Hematopoietic multipotent progenitor cell treated with erythropoietin and hydrocortisone succinate and interleukin-3 and kit ligand, for 17 days (in vitro differentiated cells): Measurements from ENCODE around the gene HOXC13.

Experiments
- DNase-seq: peaks from one replicate; pipeline ENCODE4 v3.0.0-alpha.2; 2015; ENCODE audit warnings: low spot score

Gene HOXC13

DNA sequence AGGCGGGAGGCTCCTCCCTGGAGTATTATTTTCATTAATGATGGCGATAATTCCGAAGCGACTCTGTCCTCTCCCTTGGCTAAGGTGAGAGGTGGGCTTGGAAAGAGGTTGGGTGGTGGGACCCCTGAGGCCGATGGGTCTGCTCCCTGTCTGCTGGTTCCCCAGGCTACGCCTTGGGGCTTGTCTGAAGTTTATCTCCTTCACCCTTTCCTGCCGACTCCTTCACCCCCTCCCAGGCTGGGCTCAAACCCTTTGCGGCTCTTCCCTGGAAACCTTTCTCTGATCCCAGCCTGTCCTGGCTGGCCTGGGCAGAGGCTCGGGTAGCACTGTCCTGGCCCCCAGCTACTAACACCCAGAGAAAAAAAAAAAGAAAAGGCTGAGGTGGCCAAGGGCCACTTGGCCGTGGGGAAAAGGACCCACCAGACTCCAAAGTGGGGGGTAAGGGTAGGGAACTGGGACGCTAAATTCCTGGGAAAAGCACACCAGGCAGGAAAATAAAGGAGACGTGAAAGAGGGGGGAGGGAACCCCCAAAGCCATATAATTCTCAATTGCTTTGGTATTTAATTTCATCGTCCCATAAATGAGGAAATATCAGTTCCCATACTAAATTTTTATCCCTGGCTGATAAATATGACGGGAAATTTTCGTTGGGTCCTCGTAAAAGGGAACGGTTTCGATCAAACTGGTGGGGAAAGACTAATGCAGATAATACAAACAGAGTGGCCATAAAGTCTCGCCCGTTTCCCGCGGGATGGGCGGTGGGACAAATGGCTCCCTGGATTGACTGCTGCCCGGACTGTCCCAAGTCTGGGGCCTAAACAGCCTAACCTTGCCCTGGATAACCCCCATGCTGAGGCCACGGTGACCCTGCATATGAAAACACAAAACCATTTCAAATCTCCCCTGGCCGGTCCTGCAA, 44.3 kb downstream of the HOXC13 start:
- DNase-seq, result no peak

DNA sequence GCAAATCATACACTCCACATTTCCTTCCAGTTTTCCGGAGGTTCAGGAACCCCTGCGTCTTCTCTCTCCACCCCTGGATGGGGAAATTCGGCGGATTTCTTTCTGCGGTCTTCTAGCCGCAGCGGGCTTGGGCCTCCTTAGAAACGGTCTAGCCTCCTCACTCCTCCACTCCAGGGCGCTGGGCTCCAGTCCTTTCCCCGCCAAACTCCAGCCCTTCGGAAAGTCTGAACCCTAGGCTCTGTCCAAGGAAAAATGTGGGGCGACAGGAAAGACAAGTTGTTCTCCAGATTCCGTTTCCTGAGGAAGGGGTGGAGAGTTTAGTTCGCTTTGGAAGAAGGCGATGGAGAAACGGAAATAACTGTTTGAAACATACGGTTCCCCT, 44.9 kb downstream of the HOXC13 start:
- no peak for DNase-seq

DNA sequence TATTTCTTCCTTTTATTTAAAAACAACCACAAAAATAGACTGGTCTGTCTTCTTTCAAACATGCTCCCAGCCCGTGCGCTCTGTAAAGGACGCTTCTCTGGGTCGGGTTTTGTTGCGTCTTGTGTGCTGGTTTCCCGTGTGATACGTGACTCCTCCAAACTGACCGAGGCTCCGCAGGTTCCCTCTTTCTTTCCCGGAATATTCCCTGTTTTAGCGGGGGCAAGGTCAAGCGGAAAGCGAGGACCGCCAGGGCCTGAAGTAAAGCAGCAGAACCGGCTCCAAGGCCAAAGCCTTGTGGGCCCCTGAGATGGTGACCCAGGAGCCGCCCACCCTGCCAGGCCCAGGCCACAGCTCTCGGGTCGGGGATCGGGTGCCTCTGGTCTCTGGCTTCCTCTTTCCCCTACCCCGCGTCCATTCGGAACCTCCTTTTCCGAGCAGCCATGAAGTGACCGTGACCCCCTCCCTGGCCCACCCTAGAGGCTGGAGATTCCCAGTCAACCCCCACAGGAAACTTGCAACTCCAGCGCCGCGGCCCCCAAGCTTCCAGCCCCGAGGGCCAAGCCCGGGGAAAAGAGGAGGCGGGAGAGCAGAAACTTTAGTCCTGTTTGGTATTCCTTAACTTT, 45.4 kb downstream of the HOXC13 start:
- DNase-seq, result no peak

DNA sequence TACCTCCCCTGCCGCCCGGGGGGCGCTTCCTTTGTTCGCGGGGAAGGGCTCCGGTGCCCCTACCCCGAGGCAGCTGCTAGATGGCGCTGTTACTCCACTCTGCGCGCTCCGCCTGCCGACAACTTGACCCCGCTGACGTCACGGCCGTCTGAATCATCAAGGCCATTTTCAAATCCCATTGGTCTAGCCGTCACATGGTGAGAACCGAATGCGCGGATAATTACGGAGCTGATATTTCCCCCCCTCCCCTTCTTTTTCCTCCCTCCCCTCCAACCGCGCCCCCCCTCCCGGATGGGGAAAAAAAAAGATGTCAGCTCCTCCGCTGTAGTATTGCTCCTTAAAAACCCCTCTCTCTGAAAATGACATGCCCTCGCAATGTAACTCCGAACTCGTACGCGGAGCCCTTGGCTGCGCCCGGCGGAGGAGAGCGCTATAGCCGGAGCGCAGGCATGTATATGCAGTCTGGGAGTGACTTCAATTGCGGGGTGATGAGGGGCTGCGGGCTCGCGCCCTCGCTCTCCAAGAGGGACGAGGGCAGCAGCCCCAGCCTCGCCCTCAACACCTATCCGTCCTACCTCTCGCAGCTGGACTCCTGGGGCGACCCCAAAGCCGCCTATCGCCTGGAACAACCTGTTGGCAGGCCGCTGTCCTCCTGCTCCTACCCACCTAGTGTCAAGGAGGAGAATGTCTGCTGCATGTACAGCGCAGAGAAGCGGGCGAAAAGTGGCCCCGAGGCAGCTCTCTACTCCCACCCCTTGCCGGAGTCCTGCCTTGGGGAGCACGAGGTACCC, 46.5 kb downstream of the HOXC13 start, which contains the start of gene HOXC10:
TSS of gene HOXC10 (plus strand) at position 246 of the 791 bp plus-strand sequence. CDS start at position 360, 114 bp downstream.
- DNase-seq, result peak; percentile 56

DNA sequence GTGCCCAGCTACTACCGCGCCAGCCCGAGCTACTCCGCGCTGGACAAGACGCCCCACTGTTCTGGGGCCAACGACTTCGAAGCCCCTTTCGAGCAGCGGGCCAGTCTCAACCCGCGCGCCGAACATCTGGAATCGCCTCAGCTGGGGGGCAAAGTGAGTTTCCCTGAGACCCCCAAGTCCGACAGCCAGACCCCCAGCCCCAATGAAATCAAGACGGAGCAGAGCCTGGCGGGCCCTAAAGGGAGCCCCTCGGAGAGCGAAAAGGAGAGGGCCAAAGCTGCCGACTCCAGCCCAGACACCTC, 47.0 kb downstream of the HOXC13 start:
- no peak for DNase-seq

DNA sequence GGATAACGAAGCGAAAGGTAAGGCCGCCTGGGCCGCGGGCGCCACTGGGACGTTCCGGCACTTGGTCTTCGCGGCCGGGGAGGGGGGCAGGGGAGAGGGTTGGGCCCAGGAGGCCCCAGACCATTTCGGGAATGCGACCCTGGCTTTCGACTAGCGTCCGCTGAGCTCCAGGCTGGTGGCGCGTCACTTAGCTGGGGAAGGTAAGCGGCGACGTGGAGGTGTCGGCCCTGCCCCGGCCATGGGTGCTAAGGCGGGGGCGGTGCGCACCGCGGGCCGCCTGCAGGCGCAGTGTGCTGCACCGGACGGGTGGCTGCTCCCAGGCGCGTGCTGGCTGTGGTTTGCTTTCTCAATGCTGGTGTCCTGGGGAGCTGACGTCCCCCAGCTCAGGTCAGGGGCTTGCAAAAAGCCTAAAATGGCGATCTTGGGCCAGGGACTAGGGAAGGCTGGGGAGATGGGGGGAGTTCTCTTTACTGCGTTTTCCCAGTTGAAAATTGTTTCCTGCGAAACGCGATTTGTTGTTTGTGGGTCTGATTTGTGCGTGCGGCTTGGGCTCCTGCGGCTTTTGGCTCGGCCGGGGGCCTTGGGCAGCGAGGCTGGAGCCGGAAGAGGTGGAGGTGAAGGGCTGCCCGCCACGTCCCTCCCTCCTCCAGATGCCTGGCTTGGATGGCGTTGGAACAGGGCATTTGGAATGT, 47.5 kb downstream of the HOXC13 start:
- DNase-seq, result no peak

DNA sequence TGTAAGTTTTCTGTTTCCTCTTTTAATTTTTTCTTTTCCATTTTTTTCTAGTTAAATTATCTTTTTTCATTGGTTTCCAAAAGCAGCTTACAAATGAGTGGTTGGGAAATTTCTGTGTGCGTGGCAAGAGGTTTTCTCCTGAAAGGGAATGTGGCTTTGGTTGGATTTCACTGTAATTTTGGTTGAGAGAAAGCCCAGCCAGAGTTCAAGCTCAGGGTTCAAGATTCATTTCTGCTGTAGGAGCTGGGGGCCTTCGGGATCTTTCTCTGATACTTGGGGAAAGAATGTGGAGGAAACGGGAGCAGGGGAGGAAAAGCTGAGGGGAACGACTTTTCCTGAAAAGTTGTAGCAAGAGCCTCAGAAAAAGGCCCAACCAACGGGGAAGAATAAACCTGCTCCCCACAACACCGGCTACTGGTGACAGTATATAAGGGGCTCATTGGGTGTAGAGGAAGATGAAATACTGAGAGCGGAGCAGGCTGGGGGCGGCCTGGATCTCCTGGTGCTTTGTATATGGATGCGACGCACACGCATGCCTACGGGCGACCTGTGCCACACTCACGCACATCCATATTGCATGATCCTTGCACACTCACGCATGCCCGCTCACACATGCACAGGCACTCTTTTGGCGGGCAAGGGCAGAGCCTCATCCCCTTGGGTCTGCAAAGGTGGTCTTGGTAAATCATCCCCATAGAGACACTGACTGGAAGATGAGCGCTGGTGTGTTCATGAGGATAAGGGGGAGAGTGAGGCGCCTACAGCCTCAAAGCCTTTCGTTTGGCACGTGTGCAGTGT, 48.3 kb downstream of the HOXC13 start:
- no peak for DNase-seq

DNA sequence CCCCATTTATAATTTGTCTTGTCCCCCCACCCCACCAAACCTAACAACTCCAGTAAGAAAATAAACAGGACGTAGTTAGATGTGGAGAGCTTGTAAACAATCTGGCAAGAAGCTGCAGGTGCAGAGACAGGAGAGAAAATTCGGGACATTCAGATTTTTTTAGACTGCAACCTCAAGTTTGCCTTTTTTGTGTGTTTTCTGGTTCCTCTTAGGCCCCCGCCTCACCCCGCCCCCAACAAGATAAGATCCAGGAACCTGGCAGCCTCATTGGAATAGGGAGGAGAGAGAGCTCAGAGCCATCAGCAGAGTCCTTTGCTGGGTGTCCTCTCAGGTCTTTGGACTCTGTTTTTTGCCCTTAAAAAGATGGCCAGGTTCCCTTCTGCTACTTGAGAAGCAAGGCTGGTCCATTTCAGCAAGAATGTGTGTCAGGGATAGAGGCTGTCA, 49.2 kb downstream of the HOXC13 start:
- no peak for DNase-seq

DNA sequence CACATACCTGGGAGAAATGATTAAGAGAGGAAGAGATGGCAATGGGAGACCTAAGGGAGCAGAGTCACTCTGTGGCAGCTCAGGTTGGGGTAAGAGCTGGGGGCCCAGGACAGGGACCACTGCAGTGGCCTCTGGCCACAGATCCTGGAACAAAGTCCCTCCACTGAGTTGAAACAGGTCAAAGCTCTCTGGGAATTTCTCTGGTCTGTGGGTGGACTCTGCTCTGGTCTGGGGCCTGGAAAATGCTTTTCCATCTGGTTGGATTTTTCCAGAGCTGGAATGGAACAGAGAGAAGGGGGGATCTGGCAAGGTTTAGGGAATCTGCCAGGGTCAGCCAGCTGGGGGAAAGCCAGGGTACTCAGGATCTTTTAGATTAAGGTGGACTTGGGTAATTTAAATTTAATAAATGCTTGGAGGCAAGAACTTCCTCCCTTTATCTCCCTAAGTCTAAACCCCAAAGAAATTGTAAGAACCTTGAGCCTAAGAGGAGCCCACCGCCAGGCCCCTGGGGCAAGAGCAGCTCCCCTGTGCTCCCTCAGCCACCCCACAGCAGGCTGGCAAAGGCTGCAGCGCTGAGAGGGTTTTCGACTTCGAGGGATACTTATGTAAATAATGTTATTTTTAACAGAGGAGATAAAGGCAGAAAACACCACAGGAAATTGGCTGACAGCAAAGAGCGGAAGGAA, 50.1 kb downstream of the HOXC13 start:
- no peak for DNase-seq

DNA sequence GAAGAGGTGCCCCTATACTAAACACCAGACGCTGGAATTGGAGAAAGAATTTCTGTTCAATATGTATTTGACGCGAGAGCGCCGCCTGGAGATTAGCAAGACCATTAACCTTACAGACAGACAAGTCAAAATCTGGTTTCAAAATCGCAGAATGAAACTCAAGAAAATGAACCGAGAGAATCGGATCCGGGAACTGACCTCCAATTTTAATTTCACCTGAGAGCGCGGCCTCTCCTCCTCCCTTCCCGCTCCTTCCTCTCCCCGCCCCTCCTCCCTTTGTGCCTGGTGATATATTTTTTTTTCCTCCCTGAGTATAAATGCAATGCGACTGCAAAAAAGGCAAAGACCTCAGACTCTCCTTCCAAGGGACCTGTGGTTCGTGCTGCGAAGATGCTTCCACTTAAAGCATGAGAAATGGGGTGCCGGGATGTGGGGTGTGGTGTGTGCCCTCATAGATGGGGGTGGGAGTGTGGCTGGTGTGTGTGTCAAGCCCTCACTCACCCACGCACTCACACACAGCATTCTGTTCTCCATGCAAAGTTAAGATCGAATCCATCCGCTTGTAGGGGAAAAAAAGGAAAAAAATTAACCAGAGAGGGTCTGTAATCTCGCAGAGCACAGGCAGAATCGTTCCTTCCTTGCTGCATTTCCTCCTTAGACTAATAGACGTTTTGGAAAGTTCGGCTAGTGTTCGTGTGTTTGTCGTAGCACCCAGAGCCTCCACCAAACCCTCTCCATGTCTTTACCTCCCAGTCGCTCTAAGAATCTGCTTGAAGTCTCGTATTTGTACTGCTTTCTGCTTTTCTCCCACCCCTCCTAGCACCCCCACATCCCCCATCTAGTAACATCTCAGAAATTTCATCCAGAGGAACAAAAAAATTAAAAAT, 50.8 kb downstream of the HOXC13 start:
- no peak for DNase-seq

DNA sequence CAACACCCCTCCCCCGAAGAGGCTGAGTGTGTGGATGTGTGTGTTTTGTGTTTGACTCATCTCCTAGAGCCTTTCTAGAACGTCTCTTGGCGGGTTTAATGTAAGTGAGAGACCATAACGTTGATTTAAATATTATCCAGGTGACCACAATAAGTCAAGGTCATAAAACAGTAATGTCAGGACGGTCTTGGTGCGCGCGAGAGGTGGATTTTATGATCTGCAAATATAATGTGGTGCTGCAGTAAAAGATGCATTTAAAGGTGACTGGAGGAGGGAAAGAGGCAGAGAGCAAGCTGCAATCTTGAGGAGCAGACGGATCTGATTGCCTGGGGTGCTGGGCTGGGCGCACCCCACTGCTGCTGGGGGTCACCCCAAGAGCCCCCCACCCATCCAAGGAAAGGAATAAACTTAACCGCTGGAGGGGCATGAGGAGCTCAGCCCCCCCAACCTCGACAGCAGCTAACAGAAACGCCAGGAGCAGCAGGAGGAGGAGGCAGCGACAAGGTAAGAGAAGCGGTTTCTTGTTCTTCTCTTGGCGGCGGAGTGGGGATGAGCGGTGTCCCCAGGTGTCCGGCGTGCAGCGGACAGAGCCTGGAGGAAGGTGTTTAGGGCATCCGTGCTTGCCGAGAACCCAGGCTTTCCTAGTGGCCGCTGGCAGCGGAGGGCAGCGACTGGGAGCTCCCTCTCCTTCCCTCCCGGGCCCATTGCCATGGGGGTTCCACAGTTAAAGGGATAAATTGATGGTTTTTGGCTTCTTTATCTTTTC, 51.9 kb downstream of the HOXC13 start:
- DNase-seq, result no peak

DNA sequence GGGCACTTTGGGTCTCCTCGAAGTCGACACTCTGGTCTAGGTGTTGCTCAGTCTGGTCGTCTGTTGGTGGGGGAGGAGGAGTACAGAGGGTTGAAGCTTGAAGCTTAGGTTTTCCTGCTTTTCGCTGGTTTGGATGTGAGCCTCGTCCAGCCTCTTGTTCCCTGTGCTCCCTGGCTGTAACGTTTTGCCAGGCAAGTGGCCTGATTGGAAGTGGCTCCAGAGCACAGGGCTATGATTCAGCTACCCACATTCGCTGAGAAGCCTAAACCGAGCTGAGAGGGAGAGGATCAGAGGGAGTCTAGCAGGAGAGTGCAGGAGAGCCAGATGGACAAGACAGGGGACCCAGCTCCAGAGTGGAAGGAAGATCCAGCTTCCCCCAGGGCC, 52.4 kb downstream of the HOXC13 start:
- DNase-seq, result no peak

DNA sequence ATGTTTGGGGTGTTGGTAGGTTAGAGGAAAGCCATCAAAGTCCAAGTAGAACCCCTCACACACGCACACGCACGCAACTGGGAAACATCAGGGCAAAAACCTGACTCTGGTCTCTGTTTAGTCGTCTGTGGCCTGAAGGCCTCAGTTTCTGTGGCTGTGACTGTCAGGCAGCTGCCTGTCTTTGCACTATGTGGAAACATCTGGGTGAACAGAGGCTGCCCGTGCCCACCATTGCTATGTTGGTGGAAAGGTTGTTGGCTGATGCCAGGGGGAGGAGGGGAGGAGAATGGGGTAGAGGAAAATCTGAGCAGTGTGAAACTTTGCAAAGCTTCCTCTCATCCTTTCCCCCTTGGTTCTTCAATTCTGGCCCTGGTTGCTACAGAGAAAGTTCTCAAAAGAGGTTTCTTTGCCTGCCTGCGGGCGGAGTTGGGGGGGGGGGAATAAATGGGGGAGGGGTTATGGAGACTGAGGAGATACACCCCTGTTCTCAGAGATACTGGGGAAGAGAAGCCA, 53.8 kb downstream of the HOXC13 start:
- no peak for DNase-seq

DNA sequence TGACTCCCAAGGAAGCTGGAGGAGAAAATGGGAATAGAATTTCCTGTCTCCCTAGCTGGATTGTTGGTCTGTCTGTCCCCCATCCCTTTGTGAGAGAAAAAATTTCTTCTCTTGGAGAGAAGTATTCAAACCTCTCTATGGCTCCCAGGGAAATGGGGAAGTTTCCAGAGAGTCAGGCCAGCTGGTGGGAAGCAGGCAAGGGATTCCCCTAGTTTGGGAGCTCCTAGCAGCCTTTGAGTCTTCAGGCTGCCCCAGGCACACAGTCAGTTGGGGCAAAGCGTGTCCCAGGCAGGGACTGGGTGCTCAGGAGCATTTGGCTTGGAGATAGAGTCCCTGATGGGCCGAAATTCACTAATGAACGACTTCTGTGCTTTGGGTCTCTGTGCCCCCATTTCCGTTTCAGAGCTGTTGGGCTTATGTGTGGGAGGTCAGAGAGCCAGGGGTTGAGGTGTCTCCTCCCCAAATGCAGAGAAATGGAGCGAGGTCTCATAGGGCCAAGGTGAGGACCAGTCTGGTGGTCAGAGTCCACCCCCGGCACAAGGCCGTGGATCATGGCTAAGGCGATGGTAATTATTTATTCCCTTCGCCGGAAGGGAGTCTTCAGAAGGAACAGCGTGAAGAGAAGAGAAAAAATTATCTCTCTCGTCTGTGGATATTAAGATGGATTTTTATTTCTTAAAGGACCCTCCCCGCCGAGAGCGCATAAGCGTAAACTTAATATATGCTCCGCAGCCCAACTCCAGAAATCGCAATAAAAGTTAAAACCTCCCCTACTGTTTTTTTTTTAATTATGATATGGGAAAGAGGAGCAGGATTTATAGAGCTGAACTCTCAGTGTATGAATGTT, 54.8 kb downstream of the HOXC13 start:
- no peak for DNase-seq

DNA sequence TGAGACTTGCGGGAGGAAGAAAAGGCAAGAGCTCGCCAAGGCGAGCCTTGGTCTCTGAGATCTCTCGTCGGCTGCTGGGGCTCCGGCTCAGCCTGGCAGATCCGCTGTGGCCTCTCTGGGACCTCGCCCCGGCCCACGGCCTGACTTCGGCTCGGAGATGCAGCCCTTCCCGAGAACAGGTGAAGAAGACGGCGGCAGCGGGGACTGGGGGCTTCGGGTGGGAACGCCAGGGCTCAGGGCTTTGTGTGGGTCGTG, 55.3 kb downstream of the HOXC13 start:
- DNase-seq, result no peak

DNA sequence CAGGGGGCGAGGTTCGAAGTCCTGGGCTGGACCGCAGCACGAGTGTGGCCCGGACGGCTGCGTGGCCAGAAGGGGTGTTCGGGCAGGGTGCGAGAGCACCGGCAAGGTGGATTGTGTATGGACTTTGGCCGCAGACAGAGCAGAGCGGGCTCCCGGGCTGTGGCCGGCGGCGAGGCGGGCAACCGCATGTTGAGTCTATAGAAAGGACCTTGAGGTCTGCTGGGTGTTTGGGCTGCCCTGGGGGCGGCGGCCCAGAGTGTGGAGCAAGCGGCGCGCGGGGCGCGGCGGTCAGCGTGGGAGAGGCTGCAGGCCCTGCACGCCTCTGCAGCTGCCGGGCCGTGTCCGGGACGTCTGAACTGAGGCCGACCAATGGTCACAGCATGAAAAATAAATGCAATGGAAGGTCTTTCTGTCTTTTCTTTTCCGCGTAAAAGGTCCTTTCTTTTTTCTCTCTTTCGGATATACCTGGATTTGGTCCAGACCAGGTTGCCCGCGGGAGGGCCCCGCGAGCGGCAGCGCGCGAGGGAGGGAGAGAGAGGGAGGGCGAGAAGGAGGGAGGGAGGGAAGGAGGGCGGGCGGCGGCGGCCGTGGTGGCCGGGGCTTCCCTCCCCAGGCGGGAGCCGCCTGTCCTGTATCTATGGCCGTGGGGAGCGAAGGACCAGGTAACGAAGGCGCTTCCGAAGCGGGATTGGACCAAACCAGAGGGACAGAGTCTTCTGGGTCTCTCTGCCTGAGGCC, 55.8 kb downstream of the HOXC13 start:
- no peak for DNase-seq

DNA sequence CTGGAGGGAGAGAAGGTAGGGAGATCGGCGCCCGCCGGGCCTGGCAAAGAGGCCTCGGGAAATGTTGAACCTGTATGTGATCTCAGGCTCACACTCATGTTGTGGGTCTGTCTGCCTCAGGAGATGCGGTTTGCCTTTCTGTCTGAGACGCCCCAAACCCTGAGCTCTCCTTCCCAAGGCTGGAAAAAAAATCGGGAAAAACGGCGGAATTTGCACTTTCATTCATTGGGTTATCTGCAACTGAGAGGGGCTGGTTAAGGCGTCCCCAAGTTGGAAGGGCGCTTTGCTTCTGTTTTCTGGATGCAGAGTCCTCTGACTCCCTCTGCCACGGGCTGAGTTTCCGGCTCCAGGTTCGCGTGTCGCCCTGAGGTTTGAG, 56.4 kb downstream of the HOXC13 start:
- DNase-seq, result no peak
